GM12892 (cell line): ENCODE results near the gene PHOX2B.
"Not testable (repeated sequence)": the region's sequence is repeated elsewhere in the genome, so short reads cannot be mapped to it uniquely, and the experiment has no call there.

Experiments used
- DNase-seq: peaks from one replicate; pipeline ENCODE4 v3.0.0; 2011; ENCODE audit not compliant: insufficient read length
- FAIRE-seq: peaks from 2 replicates; lab custom pipeline; 2011; peaks lifted over from hg19 to GRCh38; lab: Jason Lieb, UNC
- POLR2A ChIP-seq: IDR thresholded peaks from 2 replicates; pipeline ENCODE4 v1.6.1; 2011; ENCODE audit warnings: low read depth, low read length, control low read depth
- POLR2AphosphoS5 ChIP-seq: IDR thresholded peaks from 2 replicates; pipeline ENCODE4 v1.6.1; 2011; ENCODE audit warnings: low read depth, low read length, control low read depth
- TAF1 ChIP-seq: IDR thresholded peaks from 2 replicates; pipeline ENCODE4 v1.6.1; 2011; ENCODE audit warnings: low read depth, mild to moderate bottlenecking, control low read depth, low read length, borderline replicate concordance

Gene PHOX2B

DNA sequence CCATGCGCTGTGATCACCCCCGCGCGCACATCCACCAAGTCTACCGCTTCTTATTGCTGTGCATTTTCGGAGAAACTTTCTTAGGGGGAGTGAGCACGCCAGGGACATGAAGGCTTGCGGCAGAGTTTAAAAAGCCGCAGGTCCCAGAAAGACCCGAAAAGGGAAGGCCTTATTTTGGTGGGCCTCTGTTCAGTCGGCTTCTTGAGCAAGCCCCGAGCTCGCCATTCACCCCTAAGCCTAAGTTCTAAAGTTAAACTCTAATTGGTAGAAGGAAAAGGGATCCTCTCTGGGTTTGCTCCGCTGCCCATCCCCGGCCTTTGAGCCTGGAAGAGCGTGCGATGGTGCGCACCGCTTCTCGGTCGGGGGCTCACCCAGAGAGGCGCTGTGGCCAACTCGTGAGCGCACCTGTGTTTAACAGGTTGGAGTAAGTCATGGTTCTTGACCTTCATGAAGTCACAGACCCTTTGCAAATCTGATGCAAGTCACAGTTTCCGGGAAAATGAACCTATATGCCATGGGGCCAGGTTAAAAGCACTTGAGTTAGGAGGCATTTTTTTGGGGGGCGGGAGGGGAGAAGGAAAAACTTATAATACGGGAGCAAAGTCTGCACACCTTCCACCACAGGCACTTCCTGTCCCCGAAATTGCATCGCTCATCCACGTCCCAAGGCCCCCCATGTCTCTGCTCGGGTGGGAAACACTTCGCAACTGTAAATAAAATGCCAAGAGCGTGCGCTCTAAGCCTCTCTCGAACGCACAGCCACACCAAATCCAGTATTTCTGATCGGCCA, 1.9 kb downstream of the PHOX2B start:
- DNase-seq (no peak), FAIRE-seq (no peak)
- TF ChIP-seq POLR2AphosphoS5 (no peak), POLR2A (no peak), TAF1 (no peak)

DNA sequence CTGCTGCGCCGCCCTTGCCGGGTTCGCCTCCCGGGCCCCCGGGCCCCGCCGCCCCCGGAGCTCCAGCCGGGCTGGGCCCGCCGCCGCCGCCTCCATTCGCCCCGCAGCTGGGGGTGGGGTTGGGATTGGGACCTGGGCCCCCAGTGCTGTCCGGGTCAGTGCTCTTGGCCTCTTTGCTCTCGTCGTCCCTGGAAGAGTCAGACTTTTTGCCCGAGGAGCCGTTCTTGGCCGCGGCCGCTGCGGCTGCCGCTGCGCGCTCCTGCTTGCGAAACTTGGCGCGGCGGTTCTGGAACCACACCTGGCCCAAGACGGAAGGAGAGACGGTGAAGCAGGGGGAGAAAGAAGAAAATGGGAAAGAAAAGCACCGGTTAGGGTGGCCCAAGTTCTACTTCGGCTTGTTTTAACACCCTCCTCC, 2.5 kb downstream of the PHOX2B start:
- TF ChIP-seq TAF1 (no peak), POLR2A (no peak), POLR2AphosphoS5 (no peak)

DNA sequence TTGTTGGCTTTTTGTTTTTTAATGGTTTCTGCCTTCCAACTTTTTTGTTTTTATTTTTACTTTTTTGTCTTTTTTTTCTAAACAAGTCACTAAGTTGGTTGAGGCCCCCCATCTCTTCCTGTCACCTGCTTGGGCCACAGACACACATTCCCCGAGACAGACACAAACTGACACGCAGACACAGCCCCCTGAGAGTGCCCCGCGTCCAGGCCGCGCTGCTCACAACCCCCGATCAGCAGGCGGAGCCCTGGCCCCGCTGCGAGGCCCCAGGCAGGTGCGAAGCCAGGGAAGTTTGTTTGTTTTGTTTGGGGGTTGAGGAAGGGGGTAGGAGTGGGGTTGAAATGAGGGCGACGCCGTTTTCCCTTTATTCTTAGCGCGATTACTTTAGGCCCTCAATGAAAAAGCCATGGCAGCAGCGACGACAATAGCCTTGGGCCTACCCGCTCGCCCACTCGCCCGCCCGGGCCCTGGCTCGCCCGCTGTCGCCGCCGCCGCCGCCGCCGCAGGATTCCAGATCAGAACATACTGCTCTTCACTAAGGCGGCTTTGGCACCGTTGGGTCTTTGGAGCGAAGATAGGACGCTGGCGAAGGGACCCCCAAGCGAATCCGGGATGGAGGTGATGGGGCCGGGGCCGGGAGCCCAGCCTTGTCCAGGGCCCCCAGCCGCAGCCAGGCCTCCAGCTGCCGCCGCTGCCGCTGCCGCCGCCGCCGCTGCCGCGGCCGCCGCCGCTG, 3.1 kb downstream of the PHOX2B start:
- FAIRE-seq (no peak), DNase-seq (no peak)
- TF ChIP-seq TAF1 (no peak), POLR2A (no peak), POLR2AphosphoS5 (no peak)

More for the DNA sequence above, 2.5 kb downstream of the PHOX2B start:
- DNase-seq (no peak), FAIRE-seq (no peak)

DNA sequence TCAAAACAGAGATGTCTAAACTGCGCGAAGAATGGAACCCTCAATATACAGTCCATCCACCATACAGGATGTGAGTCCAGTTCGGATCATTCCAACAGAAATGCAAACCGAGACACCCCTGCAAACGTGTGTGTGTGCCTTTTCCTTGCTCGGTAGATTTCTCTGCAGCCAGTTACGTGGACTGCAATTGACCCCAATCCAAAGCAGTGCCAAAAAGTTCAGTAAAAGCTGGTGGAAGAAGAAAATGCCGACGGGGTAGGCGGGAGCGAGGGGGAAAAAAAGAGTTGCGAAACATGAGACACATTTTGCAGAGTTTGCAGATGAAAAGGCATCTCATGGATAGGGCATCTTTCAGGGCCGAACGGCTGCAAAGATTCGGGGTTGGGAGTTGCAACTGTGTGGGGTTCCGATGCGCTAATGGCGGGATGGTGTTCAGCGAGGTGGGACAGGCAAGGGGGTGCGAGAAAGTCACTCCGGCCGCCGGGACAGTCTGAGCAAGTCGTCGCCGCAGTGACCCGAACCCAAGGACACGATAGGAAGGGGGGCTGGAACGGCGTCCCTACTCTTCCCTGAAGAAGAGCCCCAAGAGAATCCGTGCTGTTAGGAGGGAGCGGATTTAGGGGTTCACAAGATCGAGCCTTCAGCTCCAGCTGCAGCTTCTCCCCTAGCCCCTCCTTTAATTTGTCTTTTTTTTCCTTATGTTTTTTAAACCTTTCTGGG, 3.8 kb downstream of the PHOX2B start:
- no peak for DNase-seq
- no peak for TF ChIP-seq TAF1
- no peak for TF ChIP-seq POLR2A
- TF ChIP-seq POLR2AphosphoS5 = no peak
- no peak for FAIRE-seq

DNA sequence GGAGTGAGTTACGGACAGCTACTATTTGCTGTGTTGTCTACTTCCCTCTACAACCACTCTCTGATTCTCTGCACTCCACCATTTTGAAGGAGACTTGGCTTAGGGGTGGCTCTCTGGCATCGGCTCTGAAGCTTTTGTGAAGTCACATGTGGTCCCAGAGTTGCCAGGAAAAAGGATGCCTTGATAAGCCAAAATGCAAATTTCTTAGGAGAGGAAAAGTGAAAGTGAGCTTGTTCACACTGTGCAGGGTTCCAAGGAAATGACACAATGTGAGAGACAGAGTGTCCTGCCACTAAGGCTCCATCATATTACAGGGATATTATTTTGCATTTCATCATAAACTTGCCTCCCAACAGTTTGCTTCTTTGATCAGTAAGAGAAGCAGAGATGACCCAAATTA, 7.2 kb downstream of the PHOX2B start:
- FAIRE-seq = no peak
- no peak for DNase-seq
- no peak for TF ChIP-seq POLR2A
- TF ChIP-seq TAF1 = no peak
- TF ChIP-seq POLR2AphosphoS5 = no peak

GRCh38 chr4:41737491-41737890, 11.0 kb downstream of the PHOX2B start:
- not testable (repeated sequence) for DNase-seq, FAIRE-seq

DNA sequence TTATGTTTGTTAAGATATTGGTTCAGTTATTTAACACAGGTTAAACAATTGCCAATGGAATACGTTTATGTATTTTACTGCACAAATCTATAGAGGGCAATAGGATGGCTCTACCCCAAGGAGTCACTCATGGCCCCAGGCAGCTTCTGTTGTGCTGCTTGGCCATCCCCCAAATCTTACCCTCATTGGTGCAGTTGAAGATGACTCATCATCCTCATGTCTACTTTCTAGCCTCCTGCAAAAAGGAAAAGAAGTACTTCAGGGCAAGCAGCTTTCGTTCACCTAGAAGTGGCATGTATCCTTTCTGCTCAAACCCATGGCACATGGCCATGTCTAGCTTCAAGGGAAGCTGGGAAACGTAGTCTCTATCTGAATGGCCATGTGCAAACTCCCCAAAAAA, 14.2 kb downstream of the PHOX2B start:
- no peak for FAIRE-seq
- no peak for DNase-seq
- no peak for TF ChIP-seq POLR2AphosphoS5
- TF ChIP-seq POLR2A = no peak
- no peak for TF ChIP-seq TAF1

- DNase-seq = no peak
- no peak for FAIRE-seq
These were observed 16.9 kb downstream of the PHOX2B start for GRCh38 chr4:41731569-41732126.

DNA sequence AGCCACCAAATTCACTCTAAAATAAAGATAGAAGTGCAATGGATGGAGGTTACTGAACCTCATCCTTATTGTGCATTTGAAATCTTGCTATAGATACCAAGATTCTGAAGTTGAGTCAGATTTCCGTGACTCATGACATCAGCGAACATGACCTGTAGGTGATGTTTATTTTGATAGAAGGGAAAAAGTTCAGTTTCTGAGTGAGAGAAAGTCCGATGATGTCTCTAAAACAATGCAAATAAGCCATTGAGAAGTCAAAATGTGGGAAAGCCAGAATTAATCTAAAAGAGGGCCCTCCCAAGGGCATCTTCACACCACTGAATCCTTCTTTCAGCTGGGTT, 20.0 kb downstream of the PHOX2B start:
- no peak for FAIRE-seq
- no peak for TF ChIP-seq TAF1
- TF ChIP-seq POLR2A = no peak
- no peak for TF ChIP-seq POLR2AphosphoS5
- DNase-seq = no peak

More at GRCh38 chr4:41731569-41732126, 16.9 kb downstream of the PHOX2B start:
- TF ChIP-seq POLR2AphosphoS5 (no peak), TAF1 (no peak), POLR2A (no peak)

- DNase-seq (no peak), FAIRE-seq (no peak)
- TF ChIP-seq TAF1 (no peak), POLR2A (no peak), POLR2AphosphoS5 (no peak)
These were observed 20.5 kb downstream of the PHOX2B start for GRCh38 chr4:41727861-41728572.

DNA sequence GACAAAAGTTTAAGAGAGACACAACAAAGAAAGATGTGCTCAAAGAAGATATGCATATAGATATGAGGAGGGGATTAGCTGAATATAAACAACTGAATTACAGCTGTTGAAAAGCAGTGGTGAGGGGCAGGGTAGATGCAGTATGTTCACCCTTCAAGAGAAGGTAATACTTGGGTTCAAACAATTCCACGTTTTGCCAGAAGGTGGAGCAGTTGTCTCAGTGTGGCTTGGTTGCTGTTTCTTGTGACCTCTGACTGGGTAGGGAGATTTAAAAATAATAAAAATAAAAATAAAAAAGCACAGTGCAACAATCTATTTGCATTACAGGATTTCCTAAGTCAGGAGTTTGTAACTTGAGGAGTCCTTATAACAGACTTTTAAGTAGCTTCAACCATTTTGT, 23.3 kb downstream of the PHOX2B start:
- no peak for TF ChIP-seq POLR2A
- no peak for TF ChIP-seq POLR2AphosphoS5
- no peak for TF ChIP-seq TAF1
- FAIRE-seq = no peak
- no peak for DNase-seq
